Measurements from ENCODE around the gene FBP1. TPM values are rescaled to one million over a fixed set of nuclear protein-coding genes. Genes with fewer than 3 reads are reported as not detected.

Gene FBP1
- total RNA-seq, 1 experiment from 2014 or later: 48.1 TPM

DNA sequence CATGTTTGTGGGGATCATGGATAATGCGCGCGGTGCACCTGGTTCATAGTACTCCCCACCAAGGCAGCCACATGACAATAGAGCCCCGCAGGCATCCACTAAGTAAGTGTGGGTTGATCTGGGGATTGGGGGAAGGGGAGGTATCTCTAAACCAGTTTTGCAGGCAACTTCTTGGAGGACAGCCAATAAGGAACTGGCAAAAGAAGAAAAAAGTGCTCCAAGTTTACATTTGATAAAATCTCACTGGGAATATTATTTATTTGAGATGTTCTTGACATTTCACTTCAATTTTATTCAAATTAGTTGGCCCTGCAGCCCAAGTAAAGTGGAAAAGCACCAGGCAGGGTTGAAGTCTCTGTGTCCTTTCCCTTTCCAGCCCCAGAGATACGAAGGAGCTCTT is 8.5 kb downstream of the FBP1 start:
- ATAC-seq: peak; percentile 58
- POLR2A ChIA-PET (ENCODE audit: unreplicated experiment): no interaction called here
- H3K9me2 ChIP-seq (replicated peaks; ENCODE audit: low read length): no peaks in the 10 kb centered on the region
- no peaks in the 10 kb centered on the region for H4K20me1 ChIP-seq (ENCODE audit: low read length)
- no TSS peak for BruUV-seq (replicated peaks)
- H3K27me3 ChIP-seq (ENCODE audit: low read length): no peaks in the 10 kb centered on the region
- CTCF ChIA-PET: no interaction called here
- peak; percentile 88 for DNase-seq
- no peaks in the 10 kb centered on the region for H3K79me2 ChIP-seq (ENCODE audit: low read length)
- H3K4me3 ChIP-seq (ENCODE audit: low read length): peak overlapping the region; percentile 29; the same call in 1 of the 2 replicates
- peak overlapping the region; percentile 57 for H3K27ac ChIP-seq (ENCODE audit: low read length)
- H3K9me3 ChIP-seq (ENCODE audit: low read length): no peaks in the 10 kb centered on the region
- no peak for TF ChIP-seq EZH2 (IDR thresholded peaks at IDR 0.05; ENCODE audit: low read length, unreplicated experiment)
- TF ChIP-seq, protein P1, sequence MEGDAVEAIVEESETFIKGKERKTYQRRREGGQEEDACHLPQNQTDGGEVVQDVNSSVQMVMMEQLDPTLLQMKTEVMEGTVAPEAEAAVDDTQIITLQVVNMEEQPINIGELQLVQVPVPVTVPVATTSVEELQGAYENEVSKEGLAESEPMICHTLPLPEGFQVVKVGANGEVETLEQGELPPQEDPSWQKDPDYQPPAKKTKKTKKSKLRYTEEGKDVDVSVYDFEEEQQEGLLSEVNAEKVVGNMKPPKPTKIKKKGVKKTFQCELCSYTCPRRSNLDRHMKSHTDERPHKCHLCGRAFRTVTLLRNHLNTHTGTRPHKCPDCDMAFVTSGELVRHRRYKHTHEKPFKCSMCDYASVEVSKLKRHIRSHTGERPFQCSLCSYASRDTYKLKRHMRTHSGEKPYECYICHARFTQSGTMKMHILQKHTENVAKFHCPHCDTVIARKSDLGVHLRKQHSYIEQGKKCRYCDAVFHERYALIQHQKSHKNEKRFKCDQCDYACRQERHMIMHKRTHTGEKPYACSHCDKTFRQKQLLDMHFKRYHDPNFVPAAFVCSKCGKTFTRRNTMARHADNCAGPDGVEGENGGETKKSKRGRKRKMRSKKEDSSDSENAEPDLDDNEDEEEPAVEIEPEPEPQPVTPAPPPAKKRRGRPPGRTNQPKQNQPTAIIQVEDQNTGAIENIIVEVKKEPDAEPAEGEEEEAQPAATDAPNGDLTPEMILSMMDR (conservative IDR thresholded peaks at IDR 0.05; ENCODE audit: low read depth, low read length): no peak
- no peak for TF ChIP-seq EZH2phosphoT487 (IDR thresholded peaks at IDR 0.05; ENCODE audit: borderline replicate concordance, low read length)
- H2AFZ ChIP-seq (ENCODE audit: low read length): no peak overlapping the region
- no peak overlapping the region for H3K9ac ChIP-seq (ENCODE audit: low read length)
- peak overlapping the region; percentile 72 for H3K4me2 ChIP-seq (ENCODE audit: low read length)
- no peaks in the 10 kb centered on the region for H3F3A ChIP-seq (ENCODE audit: low read length, unreplicated experiment)
- H3K36me3 ChIP-seq (ENCODE audit: low read depth, low read length): no peaks in the 10 kb centered on the region
- intact Hi-C loops (cut with micrococcal nuclease): no loop called here
- peaks cover 25% of the 10 kb centered on the region for H3K4me1 ChIP-seq (ENCODE audit: insufficient read depth, low read length)

- H3K4me3 ChIP-seq (ENCODE audit: low read length): no peak overlapping the region
- H2AFZ ChIP-seq (ENCODE audit: low read length): no peak overlapping the region
- no peaks in the 10 kb centered on the region for H3K9me3 ChIP-seq (ENCODE audit: low read length)
- H3K9ac ChIP-seq (ENCODE audit: low read length): no peak overlapping the region
- H4K20me1 ChIP-seq (ENCODE audit: low read length): no peaks in the 10 kb centered on the region
- no peaks in the 10 kb centered on the region for H3K9me2 ChIP-seq (replicated peaks; ENCODE audit: low read length)
- no peaks in the 10 kb centered on the region for H3K36me3 ChIP-seq (ENCODE audit: low read depth, low read length)
- ChIA-PET CTCF (no interaction called here), POLR2A (ENCODE audit: unreplicated experiment) (interaction anchor here (0.5 kb wide), 1 partner anchor 71 kb away, joined by 3 read pairs; no protein-coding TSS in a partner anchor)
- no peak for DNase-seq
- intact Hi-C loops (cut with micrococcal nuclease): no loop called here
- H3K79me2 ChIP-seq (ENCODE audit: low read length): no peaks in the 10 kb centered on the region
- H3F3A ChIP-seq (ENCODE audit: low read length, unreplicated experiment): no peaks in the 10 kb centered on the region
- no TSS peak for BruUV-seq (replicated peaks)
- H3K4me1 ChIP-seq (ENCODE audit: insufficient read depth, low read length): peaks cover 25% of the 10 kb centered on the region
- no peaks in the 10 kb centered on the region for H3K27me3 ChIP-seq (ENCODE audit: low read length)
- H3K27ac ChIP-seq (ENCODE audit: low read length): peak overlapping the region; percentile 47
- no peak for TF ChIP-seq EZH2 (IDR thresholded peaks at IDR 0.05; ENCODE audit: low read length, unreplicated experiment)
- TF ChIP-seq, protein P1 (conservative IDR thresholded peaks at IDR 0.05; ENCODE audit: low read depth, low read length): no peak
- no peak for TF ChIP-seq EZH2phosphoT487 (IDR thresholded peaks at IDR 0.05; ENCODE audit: borderline replicate concordance, low read length)
- ATAC-seq: no peak
- H3K4me2 ChIP-seq (ENCODE audit: low read length): peak overlapping the region; percentile 72
These were observed 9.0 kb downstream of the FBP1 start for GRCh38 chr9:94630281-94630680.

GRCh38 chr9:94627287-94627686 is 12.0 kb downstream of the FBP1 start:
- POLR2A ChIA-PET (ENCODE audit: unreplicated experiment): no interaction called here
- Histone ChIP-seq H4K20me1 (ENCODE audit: low read length) (no peaks in the 10 kb centered on the region), H3K9me3 (ENCODE audit: low read length) (no peaks in the 10 kb centered on the region), H3K27ac (ENCODE audit: low read length) (no peak overlapping the region), H3K9ac (ENCODE audit: low read length) (no peak overlapping the region), H3K4me1 (ENCODE audit: insufficient read depth, low read length) (peaks cover 23% of the 10 kb centered on the region), H3K36me3 (ENCODE audit: low read depth, low read length) (no peaks in the 10 kb centered on the region), H3K9me2 (replicated peaks; ENCODE audit: low read length) (no peaks in the 10 kb centered on the region), H2AFZ (ENCODE audit: low read length) (no peak overlapping the region), H3K27me3 (ENCODE audit: low read length) (no peaks in the 10 kb centered on the region), H3K4me3 (ENCODE audit: low read length) (no peak overlapping the region), H3K4me2 (ENCODE audit: low read length) (no peak overlapping the region), H3K79me2 (ENCODE audit: low read length) (no peaks in the 10 kb centered on the region), H3F3A (ENCODE audit: low read length, unreplicated experiment) (no peaks in the 10 kb centered on the region)
- CTCF ChIA-PET: no interaction called here
- BruUV-seq (replicated peaks): no TSS peak
- TF ChIP-seq EZH2phosphoT487 (IDR thresholded peaks at IDR 0.05; ENCODE audit: borderline replicate concordance, low read length) (no peak), EZH2 (IDR thresholded peaks at IDR 0.05; ENCODE audit: low read length, unreplicated experiment) (no peak)
- TF ChIP-seq, protein P1 (conservative IDR thresholded peaks at IDR 0.05; ENCODE audit: low read depth, low read length): no peak
- DNase-seq: no peak
- intact Hi-C loops (cut with micrococcal nuclease): no loop called here
- no peak for ATAC-seq
